Stimulated activated CD4-positive, alpha-beta T cell treated with anti-CD3 and anti-CD28 coated beads, Interleukin-12 subunit alpha, Interleukin-12 subunit beta, amount 100 ng/mL, for 48 hours (primary cell): Measurements from ENCODE around the gene CDH16.
"Not testable (repeated sequence)": the region's sequence is repeated elsewhere in the genome, so short reads cannot be mapped to it uniquely, and the experiment has no call there.

Experiments
- DNase-seq, 3 donors: peaks; one replicate each; pipeline ENCODE4 v3.0.0-alpha.2; 2020; ENCODE audit warnings: low read depth in 2 of 3, low spot score in 1 of 3

CDH16 gene, protein sequence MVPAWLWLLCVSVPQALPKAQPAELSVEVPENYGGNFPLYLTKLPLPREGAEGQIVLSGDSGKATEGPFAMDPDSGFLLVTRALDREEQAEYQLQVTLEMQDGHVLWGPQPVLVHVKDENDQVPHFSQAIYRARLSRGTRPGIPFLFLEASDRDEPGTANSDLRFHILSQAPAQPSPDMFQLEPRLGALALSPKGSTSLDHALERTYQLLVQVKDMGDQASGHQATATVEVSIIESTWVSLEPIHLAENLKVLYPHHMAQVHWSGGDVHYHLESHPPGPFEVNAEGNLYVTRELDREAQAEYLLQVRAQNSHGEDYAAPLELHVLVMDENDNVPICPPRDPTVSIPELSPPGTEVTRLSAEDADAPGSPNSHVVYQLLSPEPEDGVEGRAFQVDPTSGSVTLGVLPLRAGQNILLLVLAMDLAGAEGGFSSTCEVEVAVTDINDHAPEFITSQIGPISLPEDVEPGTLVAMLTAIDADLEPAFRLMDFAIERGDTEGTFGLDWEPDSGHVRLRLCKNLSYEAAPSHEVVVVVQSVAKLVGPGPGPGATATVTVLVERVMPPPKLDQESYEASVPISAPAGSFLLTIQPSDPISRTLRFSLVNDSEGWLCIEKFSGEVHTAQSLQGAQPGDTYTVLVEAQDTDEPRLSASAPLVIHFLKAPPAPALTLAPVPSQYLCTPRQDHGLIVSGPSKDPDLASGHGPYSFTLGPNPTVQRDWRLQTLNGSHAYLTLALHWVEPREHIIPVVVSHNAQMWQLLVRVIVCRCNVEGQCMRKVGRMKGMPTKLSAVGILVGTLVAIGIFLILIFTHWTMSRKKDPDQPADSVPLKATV

DNA sequence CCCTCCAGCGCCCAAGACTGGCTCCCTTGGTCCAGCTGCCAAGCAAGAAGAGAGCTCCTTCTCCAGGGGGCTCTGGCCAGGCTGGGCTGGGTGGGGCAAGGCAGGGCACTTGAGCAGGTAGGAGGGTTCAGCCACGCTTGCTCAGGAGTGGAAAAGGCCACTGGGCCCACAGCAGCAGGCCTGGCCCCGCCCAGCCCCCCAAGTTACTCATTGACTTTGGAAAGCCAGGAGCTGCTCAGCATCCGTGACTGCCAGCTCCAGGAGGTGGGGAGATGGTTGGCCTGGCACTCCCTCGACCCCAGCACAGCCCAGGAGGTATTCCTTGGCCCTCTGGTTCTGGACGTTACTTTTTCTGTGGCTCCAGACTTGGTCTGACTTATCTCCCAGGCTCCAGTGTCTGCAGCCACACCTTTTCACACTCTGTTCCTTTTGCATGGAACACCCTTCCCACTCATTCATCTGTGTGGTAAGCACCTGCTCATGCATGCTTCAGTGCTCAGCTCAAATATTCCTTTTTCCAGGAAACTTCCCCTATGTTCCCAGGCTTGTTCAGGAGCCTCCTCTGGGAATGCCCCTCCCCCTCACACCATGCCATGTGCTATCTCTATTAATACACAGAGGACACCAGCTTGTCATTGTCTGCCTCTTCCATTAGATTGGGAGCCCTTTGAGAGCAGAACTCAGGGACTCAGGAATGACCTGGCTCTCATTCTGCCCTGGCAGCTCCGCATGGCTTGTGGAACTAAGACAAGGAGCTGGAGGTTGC lies at the start of gene CDH16:
Gene CDH16, minus strand, starts transcription at position 83 of the 766 bp plus-strand sequence. CDS start 820 bp downstream, outside the sequence.
- DNase-seq = no peak

DNA sequence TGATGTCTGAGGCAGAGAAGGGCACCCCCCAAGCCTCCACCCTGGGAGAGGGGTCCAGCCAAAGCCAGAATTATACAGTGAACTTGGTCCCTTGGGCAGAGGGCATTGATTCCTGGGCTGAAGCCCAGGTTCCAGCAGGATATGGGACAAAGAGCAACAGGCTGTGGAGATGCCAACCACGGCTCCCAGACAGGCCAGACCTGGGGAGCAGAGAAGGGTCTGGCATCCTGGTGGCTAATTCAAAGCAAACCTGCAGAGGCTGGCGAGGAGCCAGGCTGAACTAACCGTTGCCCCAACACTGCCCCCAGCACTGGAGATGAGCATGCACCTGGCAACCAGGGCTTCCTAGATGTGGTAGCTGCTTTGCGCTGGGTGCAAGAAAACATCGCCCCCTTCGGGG lies 45.4 kb upstream of the CDH16 start:
- DNase-seq = no peak

DNA sequence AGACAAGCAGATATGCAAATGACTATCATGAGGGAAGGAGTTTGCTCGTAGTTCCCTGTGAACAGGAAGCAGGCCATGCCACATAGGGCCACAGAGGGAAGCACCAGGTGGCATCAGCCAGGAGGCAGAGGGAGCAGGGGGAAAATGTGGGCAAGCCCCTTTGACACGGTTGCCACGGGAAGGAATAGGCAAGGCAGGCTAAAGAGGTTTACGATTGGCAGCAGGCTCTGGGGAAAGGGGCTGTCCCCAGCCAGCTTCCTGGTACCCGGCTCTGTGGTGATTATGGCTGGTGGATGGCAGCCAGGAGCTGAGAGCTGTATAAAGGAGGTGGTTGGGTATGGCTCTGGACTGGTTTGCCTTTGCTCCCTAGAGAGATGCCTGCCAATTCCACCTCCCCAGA lies 43.2 kb upstream of the CDH16 start:
- no peak for DNase-seq

DNA sequence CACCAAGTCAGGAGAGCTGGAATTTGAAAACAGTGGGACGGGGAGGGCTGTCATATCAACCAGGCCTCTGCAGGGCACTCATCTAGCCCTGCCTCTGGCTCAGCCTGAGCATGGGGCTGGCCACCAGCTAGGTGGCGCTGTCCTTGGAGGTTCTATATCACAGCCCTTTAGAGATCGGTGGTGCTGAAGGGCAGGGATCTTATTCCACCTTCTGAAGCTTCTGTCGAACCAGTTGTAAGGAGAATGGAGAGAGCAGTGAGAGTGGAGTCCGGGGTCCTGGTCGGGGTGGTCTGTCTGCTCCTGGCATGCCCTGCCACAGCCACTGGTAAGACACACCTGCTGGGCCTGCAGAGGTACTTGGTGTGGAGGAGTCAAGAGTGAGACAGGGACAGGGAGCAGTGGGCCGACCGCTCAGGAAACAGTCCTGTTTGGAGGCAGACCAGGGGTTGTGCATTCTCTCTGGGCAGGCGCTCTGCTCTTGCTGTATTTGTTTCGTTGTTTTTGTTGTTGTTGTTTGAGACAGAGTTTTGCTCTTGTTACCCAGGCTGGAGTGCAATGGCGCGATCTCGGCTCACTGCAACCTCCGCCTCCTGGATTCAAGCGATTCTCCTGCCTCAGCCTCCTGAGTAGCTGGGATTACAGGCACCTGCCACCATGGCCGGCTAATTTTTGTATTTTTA lies 42.5 kb upstream of the CDH16 start, which contains the start of gene CES3:
Gene CES3, plus strand, starts transcription at position 202 of the 680 bp plus-strand sequence. Its CDS starts 42 bp downstream, at position 244.
- DNase-seq = peak; percentile 64 to 69 (median 65)

DNA sequence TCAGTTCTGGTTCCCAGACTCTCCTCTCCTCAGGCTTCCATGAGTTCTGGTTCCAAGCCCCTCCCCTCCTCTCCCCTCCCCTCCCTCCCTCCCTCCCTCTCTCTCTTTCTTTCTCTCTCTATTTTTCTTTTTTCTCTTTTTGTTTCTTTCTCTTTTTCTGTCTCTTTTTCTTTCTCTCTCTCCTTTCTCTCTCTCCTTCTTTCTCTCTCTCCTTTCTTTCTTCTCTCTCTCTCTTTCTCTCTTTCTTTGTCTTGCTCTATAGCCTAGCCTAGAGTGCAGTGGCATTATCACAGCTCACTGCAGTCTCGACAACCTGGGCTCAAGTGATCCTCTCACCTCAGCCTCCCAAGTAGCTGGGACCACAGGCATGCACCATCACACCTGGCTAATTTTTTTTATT lies 41.6 kb upstream of the CDH16 start:
- DNase-seq = no peak

DNA sequence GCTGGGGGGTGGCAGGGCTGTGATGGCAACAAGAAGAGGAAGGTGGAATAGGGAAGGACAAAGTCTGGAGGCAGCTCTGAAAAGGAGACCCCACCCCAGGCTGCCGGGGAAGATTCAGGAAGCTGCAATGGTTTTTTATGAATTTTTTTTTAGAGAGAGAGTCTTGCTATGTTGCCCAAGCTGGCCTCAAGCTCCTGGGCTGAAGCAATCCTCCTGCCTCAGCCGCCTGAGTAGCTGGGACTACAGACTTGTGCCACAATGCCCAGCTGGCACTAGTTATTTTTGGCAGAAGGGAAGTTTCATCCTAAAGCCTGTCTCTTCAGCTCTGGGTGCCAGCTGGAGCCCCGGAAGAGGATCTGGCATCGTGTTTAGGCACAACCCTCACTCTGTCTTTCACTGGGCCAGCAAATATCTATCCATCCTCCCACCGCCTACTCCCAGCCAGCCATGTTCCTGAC lies 41.0 kb upstream of the CDH16 start:
- DNase-seq = no peak

DNA sequence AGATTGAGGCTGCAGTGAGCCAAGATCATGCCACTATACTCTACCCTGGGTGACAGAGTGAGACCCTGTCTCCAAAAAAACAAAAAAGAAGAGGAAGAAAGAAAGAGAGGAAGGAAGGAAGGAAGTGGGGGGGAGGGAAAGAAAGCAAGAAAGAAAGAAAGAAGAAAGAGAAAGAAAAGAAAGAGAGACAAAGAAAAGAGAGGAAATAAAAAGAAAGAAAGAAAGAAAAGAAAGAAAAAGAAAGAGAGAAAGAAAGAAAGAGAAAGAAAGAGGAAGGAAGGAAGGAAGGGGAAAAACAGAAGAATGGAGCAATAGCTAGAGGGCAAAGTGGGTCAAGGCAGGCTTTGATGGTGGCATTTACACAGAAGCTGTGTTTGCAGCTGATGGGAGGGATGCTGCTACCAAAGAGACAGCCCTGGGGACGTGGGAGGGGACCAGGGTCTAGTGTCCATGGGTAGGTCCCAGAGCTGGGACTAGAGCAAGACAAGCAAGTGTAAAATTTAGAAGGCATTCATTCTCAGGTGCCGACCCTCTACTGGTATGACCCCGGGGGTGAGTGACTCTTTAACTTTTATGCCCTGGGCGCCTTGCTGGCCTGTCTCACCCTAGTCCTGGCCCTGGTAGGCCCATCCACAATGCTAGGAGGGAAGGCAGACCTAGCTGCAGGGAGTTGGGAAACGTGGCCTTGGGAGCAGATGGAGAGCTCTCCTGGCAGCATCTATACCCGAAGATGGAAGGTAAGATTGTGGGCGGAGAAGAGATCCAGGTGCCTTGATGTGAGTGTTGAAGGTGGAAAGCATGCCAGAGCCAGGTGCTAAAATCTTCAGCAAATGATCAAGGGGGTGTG lies 40.4 kb upstream of the CDH16 start:
- DNase-seq = no peak

DNA sequence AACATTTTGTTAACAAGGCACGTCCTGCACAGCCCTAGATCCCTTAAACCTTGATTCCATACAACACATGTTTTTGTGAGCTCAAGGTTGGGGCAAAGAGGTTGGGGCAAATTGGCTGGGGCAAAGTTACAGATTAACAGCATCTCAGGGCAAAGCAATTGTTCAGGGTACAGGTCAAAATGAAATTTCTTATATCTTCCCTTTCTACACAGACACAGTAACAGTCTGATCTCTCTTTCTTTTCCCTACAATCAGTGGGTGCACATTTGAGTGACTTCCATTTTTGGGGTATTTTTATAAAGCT lies 37.4 kb upstream of the CDH16 start:
- not testable (repeated sequence) for DNase-seq

DNA sequence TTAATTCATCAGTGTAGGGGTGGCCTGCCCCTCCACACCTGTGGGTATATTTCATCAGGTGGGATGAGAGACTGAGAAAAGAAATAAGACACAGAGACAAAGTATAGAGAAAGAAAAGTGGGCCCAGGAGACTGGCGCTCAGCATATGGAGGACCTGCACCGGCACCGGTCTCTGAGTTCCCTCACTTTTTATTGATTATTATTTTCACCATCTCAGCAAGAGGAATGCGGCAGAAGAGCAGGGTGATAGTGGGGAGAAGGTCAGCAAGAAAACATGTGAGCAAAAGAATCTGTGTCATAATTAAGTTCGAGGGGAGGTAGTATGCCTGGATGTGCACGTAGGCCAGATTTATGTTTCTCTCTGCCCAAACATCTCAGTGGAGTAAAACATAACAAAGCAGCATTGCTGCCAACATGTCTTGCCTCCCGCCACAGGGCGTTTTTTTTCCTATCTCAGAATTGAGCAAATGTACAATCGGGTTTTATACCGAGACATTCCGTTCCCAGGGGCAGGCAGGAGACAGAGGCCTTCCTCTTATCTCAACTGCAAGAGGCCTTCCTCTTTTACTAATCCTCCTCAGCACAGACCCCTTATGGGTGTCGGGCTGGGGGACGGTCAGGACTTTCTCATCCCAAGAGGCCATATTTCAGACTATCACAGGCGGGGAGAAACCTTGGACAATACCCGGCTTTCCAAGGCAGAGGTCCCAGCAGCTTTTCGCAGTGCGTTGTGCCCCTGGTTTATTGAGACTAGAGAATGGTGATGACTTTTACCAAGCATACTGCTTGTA lies 36.9 kb upstream of the CDH16 start:
- not testable (repeated sequence) for DNase-seq

DNA sequence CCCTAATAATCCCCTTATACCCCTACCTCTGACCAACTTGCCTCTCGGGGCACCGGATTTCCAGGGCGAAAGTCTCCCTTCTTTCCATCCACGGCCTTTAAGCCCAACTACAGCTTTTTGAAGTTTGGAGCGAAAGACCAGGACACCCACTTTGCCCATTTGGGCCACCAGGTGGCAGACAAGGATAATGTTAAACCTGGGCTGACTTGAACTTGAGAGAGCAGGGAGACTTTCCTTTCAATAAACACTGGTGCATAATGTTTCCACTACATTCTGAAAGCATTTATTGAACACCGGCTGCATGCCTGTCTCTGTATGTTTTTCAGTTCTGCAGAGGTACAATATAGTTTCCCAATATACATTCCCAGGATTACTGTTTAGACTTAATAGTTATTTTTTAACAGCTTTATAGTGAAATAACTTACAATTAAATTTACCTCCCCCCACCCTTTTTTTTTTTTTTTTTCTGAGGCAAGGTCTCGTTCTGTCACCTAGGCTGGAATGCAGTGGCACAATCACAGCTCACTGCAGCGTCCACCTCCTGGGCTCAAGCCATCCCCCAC lies 35.5 kb upstream of the CDH16 start:
- peak; percentile 59 to 79 (median 70) for DNase-seq

DNA sequence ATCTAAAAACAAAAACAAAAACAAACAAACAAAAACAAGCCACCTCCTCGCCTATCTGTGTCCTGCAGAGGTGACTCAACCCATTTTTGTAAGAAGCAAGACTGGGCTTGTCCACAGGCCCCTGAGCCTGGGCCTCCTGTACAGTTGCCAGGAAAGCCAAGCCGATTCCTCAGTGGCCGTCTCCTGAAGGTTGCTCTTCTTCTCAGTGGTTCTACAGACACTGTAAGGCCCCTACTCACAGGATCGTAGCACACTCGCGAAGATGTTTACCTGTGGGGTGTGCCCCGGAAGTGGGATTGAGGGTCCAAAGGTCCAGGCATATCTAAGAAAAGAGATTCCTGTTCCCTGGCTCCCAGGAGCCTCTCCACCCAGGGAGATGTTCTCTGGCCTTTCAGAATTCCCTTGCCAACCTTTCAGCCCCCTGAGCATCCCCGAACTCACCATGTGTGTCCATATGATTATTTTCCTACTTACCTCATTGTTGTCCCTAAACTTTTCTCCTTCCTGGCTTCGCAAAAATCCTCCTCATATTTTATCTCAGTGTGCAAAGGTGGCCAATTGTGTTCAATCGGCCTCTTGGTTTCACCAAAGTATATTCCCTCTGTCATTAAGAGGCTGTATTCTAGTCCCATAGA lies 34.9 kb upstream of the CDH16 start:
- DNase-seq = no peak

DNA sequence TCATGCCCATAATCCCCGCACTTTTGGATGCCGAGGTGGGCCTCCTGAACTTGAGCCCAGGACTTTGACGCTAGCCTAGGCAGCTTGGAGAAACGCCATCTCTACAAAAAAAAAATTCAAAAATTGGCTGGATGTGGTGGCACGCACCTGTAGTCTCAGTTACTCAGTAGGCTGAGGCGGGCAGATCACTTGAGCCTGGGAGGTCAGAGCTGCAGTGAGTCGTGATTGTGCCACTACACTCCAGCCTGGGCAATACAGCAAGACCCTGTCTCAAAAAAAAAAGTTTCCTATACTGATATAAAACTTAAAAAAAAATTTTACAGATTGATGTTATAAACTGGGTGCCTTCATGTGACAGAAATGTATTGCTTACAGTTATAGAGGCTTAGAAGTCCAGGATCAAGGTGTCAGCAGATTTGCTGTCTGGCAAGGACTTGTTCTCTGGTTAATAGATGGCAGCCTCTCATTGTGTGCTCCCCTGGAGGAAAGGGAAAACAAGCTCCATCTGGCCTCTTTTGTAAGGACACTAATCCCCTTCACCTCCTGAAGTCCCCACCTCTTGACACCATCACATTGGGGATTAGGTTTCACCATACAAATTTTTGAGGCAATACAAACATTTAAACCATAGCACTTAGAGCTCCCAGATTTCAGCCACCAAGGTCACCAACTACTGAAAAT lies 33.9 kb upstream of the CDH16 start:
- DNase-seq = no peak

DNA sequence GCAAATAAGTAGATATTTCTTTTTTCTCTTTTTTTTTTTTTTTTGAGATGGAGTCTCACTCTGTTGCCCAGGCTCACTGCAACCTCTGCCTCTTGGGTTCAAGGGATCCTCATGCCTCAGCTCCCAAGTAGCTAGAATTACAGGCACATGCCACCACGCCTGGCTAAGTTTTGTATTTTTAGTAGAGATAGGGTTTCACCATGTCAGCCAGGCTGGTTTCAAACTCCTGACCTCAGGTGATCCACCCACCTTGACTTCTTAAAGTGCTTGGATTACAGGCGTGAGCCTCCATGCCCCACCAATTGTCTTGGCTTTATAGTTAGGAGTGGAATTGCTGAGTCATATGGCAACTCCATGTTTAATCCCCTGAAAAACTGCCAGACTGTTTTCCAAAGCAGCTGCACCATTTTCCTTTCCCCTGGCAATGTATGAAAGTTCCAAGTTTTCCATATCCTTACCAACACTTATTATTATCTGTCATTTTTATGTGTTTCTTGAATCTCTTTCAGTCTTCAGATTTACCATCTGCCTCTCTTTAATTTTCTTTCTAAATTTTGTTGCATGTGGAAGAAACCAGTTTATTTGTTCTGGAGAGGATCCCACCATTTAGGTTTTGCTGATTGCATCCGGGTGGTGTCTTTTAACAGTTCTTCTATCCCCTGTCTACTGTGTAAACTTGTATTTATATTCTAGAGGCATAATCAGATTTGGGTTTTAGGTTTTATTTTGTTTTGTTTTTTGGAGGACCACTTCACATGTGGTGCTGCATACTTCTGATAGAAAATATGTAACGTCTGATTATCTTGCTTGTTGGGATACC lies 32.5 kb upstream of the CDH16 start:
- DNase-seq = no peak

DNA sequence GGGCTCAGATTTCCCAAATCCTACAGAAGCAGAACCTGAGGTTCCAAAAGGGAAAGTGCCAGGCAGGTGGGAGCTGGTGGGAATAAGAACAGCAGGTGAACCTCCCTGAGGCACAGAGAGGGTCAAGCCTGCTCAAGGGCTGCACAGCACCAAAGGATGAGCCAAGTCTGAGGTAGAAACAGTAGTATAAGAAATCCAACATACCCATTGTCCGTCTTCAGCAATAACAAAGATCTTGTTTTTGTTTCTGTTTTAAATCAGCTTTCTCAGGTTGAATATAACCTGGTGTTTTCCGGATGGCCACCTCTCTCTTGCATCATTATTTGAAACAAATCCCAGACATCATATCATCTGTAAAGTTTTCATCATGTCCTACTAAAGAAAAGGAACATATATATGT lies 31.8 kb upstream of the CDH16 start:
- no peak for DNase-seq

DNA sequence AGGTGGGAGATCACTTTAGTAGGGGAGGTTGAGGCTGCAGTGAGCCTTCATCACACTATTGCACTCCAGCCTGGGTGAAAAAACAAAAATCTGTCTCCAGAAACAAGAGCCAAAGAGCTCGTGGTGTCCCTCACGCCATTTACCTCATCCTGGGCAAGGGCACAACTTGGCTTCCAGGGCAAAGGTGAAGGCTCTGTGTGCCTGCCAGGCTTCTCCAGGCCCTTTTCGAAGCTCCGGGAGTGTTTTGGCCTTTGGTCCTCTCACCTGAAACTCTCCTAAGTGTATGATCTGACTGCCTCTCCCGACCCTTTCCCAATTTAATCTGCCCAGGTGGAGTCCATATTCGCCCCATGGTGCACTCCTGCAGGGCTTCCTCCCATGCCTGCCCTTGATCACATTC lies 30.8 kb upstream of the CDH16 start:
- DNase-seq = no peak

DNA sequence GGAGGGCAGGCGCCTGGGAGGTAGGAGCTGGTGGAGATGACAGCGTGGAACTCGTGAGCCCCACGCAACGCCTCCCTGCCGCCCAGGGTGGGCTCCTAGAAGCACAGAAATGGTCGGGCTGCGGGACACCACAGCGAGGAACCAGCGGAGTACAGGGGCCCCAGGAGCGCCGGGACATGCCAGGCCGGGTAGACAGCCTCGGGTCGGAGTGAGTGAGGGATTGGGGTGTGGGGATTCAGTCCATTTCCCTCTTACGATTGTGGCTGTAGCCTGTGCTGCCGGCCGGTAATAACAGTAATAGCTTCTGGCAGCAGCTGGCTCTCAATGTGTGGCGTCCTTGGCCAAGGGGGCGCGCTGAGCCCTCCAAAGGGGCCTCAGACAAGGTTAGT lies 30.1 kb upstream of the CDH16 start:
- no peak for DNase-seq
